ENCODE results near the gene AGER. TPM values are rescaled to one million over a fixed set of nuclear protein-coding genes. Genes with fewer than 3 reads are reported as not detected.

AGER gene
- total RNA-seq, 1 experiment from 2014 or later: 14.3 TPM

- Mint-ChIP-seq H3K4me1 (peaks cover 19 to 24% of the 10 kb centered on the region in 2 experiments), H3K36me3 (ENCODE audit: insufficient read depth in 1 of 3, low read depth in 3 of 3) (no peaks in the 10 kb centered on the region)
Observed at GRCh38 chr6:32198866-32199265, 14.8 kb upstream of the AGER start.

More at GRCh38 chr6:32198866-32199265, 14.8 kb upstream of the AGER start:
- peaks cover 9% of the 10 kb centered on the region for H3K23me2 ChIP-seq (ENCODE audit: insufficient read length, low read depth, low read length, poor library complexity, severe bottlenecking)
- no peaks in the 10 kb centered on the region; the same call in 1 of the 2 replicates for H3K4me1 ChIP-seq (ENCODE audit: insufficient read depth, low read length)
- TF ChIP-seq CTCF (conservative IDR thresholded peaks at IDR 0.05): no peak
- no peak overlapping the region for H2BK12ac ChIP-seq (ENCODE audit: insufficient read length, low read depth, low read length)
- no peak overlapping the region for H2BK120ac ChIP-seq (ENCODE audit: low read depth, low read length, poor library complexity, severe bottlenecking)
- H2BK5ac ChIP-seq (ENCODE audit: insufficient read length, low read length): no peak overlapping the region
- H3K9me3 Mint-ChIP-seq: no peaks in the 10 kb centered on the region
- H3K18ac ChIP-seq (ENCODE audit: insufficient read length, low read depth, low read length): no peak overlapping the region
- H3T11ph ChIP-seq (ENCODE audit: low read length): no peak overlapping the region
- no peaks in the 10 kb centered on the region for H4K20me1 ChIP-seq (ENCODE audit: control insufficient read depth, insufficient read depth, insufficient read length)
- no peak overlapping the region for H3K56ac ChIP-seq (ENCODE audit: insufficient read length, low read depth, low read length)
- DNase-seq: no peak
- no peak overlapping the region for H2BK20ac ChIP-seq (ENCODE audit: low read depth, low read length, poor library complexity, severe bottlenecking)
- H3K27me3 ChIP-seq (ENCODE audit: insufficient read depth, low read length): no peaks in the 10 kb centered on the region
- H3K27me3 Mint-ChIP-seq (ENCODE audit: low read depth): no peaks in the 10 kb centered on the region
- no peak overlapping the region for H3K4ac ChIP-seq (ENCODE audit: low read depth, low read length)
- H4K91ac ChIP-seq (ENCODE audit: insufficient read length, low read depth, low read length): no peak overlapping the region
- no peak overlapping the region for H2BK15ac ChIP-seq (ENCODE audit: low read depth, low read length)
- WGBS (ENCODE audit: extremely low coverage, insufficient read length, low lambda C conversion rate): no CpG with 5 or more reads among the region's 17 CpGs
- H4K5ac ChIP-seq (ENCODE audit: insufficient read length, low read depth, low read length): no peak overlapping the region
- no peak overlapping the region for H3K23ac ChIP-seq (ENCODE audit: insufficient read length, low read depth, low read length)
- H3K79me1 ChIP-seq (ENCODE audit: insufficient read depth, low read depth, low read length, poor library complexity, severe bottlenecking): no peaks in the 10 kb centered on the region
- no peak overlapping the region for H3K14ac ChIP-seq (ENCODE audit: insufficient read depth, low read length)
- no peak overlapping the region for H3K9ac ChIP-seq (ENCODE audit: extremely low read depth, insufficient read length, low read length)
- H2AK5ac ChIP-seq (ENCODE audit: insufficient read length, low read length): no peak overlapping the region
- H3K4me3 Mint-ChIP-seq: no peak overlapping the region
- no peaks in the 10 kb centered on the region for H3K79me2 ChIP-seq (ENCODE audit: insufficient read depth, low read length)
- peak overlapping the region in 1 of 3 experiments; percentile 92; a peak in 1 of 7 replicates for H3K27ac Mint-ChIP-seq
- no peak overlapping the region for H3K27ac ChIP-seq (ENCODE audit: insufficient read length, low read depth, low read length)
- H2AFZ ChIP-seq (ENCODE audit: low read length): no peak overlapping the region
- no peaks in the 10 kb centered on the region for H3K9me3 ChIP-seq (ENCODE audit: control insufficient read depth, low read depth, low read length)
- H3K4me2 ChIP-seq (ENCODE audit: insufficient read depth, insufficient read length, low read length): no peak overlapping the region
- H4K8ac ChIP-seq (replicated peaks; ENCODE audit: insufficient read length, low read depth, low read length): no peak overlapping the region
